Urinary bladder (tissue), 4 donors: ENCODE data around the gene IRX2. TPM values are rescaled to one million over a fixed set of nuclear protein-coding genes. Genes with fewer than 3 reads are reported as not detected.

Source experiments
- DNase-seq: peaks from one replicate; pipeline ENCODE4 v3.0.0-alpha.2; 2015; ENCODE audit errors: extremely low spot score
- H3K27ac ChIP-seq: one replicate; pipeline ENCODE4 v1.5.1; 2013; ENCODE audit warnings: low read depth, mild to moderate bottlenecking, moderate library complexity
- H3K36me3 ChIP-seq: one replicate; pipeline ENCODE4 v1.6.1; 2013; ENCODE audit warnings: mild to moderate bottlenecking, moderate library complexity; ENCODE audit not compliant: insufficient read depth
- H3K4me1 ChIP-seq: one replicate; pipeline ENCODE4 v1.6.1; 2013; ENCODE audit warnings: mild to moderate bottlenecking, moderate library complexity; ENCODE audit not compliant: insufficient read depth
- H3K4me3 ChIP-seq: one replicate; pipeline ENCODE4 v1.5.1; 2013; ENCODE audit warnings: low read depth, low read length
- WGBS: extraction: QIAGEN DNeasy Blood & Tissue Kit; methylation state at CpG from one replicate; pipeline ENCODE4 v1.1.7; 2013; 5-methylcytosine and 5-hydroxymethylcytosine counted together
- polyA plus RNA-seq: library from polyadenylated mRNA; stranded (reverse); fragments of 200-250 nt; gene quantifications from one replicate; pipeline ENCODE4 v1.2.3, GENCODE V29; 2013
- total RNA-seq: library from RNA; depleted of rRNA; stranded (reverse); fragments of >200 nt; gene quantifications from one replicate; pipeline ENCODE4 v1.2.3, GENCODE V29; 2014
- donor health status: healthy with polysubstance abuse.
- donor health status: healthy.

The IRX2 gene
- total and polyA plus RNA-seq, 2 donors = 0.20 to 0.58 TPM

DNA sequence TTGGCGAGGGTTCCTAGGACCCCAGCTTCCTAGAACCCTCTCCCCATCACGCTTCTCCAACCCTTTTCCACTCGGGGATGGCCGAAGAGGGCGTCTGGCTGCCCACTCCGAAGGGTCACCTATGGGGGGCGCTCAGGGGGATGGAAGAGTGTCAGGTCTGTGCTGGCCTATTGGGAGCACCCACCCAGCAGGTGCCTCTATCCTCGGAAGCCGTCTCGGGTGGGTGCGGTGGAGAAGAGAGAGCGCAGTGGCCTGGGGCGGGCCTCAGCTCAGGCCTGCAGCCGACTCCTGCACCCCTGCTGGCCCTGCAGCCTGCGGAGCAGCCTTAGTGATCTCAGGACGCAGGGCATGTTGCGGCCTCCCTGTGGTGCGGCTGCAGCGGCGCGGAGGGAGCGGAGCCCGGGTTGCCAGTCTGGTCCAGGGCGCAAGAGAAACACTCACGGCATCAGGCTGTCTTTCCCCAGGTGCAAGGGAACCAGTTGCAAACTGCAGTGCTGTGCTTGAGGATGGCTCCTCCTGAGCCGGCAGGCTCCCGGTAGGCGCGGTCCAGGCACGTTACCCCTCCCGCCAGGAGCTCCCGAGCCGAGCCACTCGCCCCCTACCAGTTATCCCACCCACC, 1.5 kb upstream of the IRX2 start:
- H3K4me3 ChIP-seq = no peak overlapping the region

DNA sequence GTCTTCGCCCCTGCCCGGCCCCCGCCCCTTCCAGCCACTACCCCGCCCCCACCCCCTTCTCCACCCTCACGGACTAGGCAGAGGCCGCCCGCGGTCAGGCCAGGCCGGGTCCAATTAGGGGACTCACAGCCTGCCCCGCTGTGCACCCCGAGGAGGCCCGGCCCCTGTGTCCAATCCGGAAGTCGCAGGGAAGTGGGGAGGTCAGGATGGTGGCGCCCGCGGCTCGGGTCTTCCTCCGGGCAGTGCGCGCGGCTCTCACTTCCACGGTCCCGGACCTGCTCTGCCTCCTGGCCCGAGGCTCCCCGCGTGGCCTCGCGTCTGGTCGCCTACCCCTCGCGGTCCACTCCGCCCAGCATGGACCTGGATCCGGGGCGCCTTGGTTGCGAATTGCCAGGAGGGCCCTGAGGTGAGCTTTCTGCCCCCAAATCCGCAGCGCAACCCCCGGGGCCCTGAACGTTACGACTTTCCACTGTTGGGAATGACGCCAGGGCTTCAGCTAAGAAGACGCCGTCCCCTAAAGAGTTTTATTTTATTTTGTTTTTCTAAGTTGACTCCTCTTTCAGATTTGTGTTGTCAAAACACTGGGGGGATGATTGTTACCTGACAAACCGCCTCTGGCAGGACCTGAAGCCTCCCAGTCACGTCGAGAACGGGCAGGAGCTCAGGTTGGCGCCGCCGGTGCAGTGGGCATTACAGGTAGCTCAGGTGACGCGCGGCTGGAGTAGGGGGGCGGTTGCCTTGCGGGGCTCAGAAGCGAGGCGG, 763 bp upstream of the IRX2 start:
- peak overlapping the region; percentile 50 for H3K4me3 ChIP-seq
- 2% methylated on average over 58 of the region's 58 CpGs for WGBS
- H3K27ac ChIP-seq = no peak overlapping the region
- no peak for DNase-seq
- H3K36me3 ChIP-seq = no peaks in the 10 kb centered on the region
- no peaks in the 10 kb centered on the region for H3K4me1 ChIP-seq

More for the DNA sequence above, 1.5 kb upstream of the IRX2 start:
- DNase-seq = no peak
- 5% methylated on average over 34 of the region's 34 CpGs for WGBS
- Histone ChIP-seq H3K36me3 (no peaks in the 10 kb centered on the region), H3K4me1 (no peaks in the 10 kb centered on the region), H3K27ac (no peak overlapping the region)

DNA sequence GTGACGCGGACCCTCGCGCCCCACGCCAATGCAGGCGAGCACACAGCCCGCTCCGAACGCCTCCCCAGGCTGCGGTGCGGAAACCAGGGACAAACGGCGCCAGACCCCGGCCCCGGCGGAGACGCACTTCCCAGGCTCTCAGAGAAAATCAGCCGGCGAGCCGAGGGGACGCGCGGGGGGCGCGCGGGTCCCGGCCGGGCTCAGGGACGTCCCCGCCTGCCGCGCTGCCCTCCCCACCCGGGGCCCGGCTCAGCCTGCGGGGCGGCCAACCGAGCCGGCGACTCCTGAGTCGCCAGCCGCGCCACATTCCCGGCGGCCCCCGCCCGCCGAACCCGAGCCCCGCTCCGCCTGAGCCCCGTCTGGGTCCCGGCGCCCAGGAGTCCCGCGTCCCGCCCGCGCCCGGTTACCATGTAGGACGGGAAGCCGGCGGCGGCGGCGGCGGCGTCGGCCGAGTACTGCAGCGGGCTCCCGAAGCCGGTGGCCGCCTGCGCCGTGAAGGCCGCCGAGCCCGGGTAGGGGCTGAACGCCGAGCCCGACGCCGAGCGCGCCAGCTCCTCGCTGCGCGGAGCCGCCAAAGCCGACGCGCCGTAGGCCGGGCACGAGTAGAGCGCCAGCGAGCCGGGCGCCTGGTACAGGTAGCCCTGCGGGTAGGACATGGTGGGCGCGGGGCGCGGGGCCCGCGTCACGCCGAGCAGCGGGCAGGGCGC, 566 bp downstream of the IRX2 start:
- no peak for DNase-seq
- no peak overlapping the region for H3K27ac ChIP-seq
- no peaks in the 10 kb centered on the region for H3K36me3 ChIP-seq
- H3K4me3 ChIP-seq = peak overlapping the region; percentile 50
- H3K4me1 ChIP-seq = no peaks in the 10 kb centered on the region
- under 1% methylated on average over 110 of the region's 110 CpGs for WGBS

DNA sequence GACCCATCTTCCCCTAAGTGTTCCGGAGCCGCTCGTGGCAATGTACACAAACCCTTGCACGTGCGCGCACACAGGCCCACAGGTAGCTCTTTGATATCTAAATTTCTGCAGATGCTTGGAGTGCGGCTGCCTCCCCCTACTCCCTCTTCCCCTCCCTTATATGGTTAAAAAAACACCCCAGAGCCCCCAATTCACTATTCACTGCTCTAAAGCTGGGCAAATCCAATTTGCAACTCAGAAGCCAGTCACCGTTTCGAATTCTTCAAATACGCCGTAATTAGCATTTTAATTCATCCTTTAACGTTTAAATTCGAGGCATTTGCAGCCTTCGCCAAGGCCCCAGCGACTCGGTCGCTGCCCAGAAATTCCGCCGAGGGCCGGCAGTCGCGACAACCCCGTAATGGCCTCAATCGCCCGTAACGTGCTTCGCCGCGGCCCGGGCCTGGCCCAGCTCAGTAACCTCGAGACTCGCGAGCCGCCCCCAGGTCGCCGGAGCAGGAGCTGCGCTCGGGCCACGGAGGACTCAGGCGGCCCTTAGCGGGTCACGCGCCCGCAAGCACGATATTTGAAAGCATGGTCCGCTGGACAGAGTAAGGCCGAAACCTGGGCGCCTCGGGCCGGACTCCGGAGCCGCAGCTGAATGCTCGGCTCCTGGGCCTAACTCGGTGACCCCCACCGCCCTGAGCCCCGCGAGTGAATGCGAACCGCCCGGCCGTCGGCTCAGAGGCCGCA, 1.3 kb downstream of the IRX2 start:
- H3K36me3 ChIP-seq = no peaks in the 10 kb centered on the region
- 5% methylated on average over 63 of the region's 63 CpGs for WGBS
- peak overlapping the region; percentile 50 for H3K4me3 ChIP-seq
- DNase-seq = no peak
- no peaks in the 10 kb centered on the region for H3K4me1 ChIP-seq
- no peak overlapping the region for H3K27ac ChIP-seq

- Histone ChIP-seq H3K4me3 (no peak overlapping the region), H3K36me3 (no peaks in the 10 kb centered on the region), H3K27ac (no peak overlapping the region), H3K4me1 (no peaks in the 10 kb centered on the region)
- WGBS = 9% methylated on average over 45 of the region's 45 CpGs
- no peak for DNase-seq
Measured at GRCh38 chr5:2749514-2750025, 1.9 kb downstream of the IRX2 start.

GRCh38 chr5:2748861-2749513, 2.5 kb downstream of the IRX2 start:
- no peaks in the 10 kb centered on the region for H3K4me1 ChIP-seq
- H3K27ac ChIP-seq = no peak overlapping the region
- WGBS = 8% methylated on average over 71 of the region's 71 CpGs
- DNase-seq = no peak
- no peak overlapping the region for H3K4me3 ChIP-seq
- no peaks in the 10 kb centered on the region for H3K36me3 ChIP-seq

- H3K36me3 ChIP-seq = no peaks in the 10 kb centered on the region
- no peak overlapping the region for H3K4me3 ChIP-seq
- H3K4me1 ChIP-seq = no peaks in the 10 kb centered on the region
- no peak overlapping the region for H3K27ac ChIP-seq
- no peak for DNase-seq
- WGBS = 6% methylated on average over 86 of the region's 86 CpGs
Measured at GRCh38 chr5:2748179-2748860, 3.2 kb downstream of the IRX2 start.

GRCh38 chr5:2747363-2748162, 3.9 kb downstream of the IRX2 start:
- Histone ChIP-seq H3K4me1 (no peaks in the 10 kb centered on the region), H3K27ac (no peak overlapping the region), H3K36me3 (no peaks in the 10 kb centered on the region), H3K4me3 (no peak overlapping the region)
- 14% methylated on average over 26 of the region's 26 CpGs for WGBS
- DNase-seq = no peak

DNA sequence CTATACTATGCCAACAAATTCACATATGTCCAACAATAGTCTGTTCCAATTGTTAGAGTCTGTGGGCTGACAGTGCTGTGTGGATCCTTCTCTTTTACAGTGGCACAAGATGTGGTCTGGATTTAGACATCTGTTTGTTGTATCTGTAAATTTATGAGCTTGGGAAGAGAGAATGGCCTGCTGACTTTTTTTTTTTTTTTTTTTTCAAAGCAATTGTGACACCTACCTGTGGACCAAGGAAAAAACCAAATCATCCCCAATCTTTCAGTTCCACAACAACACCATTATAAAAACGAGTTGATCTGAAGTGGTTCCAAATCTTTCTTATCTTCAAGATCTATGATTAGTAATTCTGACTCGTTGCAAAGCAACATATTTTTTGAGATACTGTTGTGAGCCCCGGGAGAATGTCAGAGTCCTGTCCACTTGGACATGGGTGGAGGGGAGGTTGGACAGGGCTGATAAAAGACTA, 4.9 kb downstream of the IRX2 start:
- H3K4me1 ChIP-seq = no peaks in the 10 kb centered on the region
- H3K36me3 ChIP-seq = no peaks in the 10 kb centered on the region
- WGBS = 17% methylated on average over 3 of the region's 3 CpGs
- DNase-seq = no peak
- H3K27ac ChIP-seq = no peak overlapping the region
- H3K4me3 ChIP-seq = no peak overlapping the region

GRCh38 chr5:2744485-2744884, 7.0 kb downstream of the IRX2 start:
- Histone ChIP-seq H3K36me3 (no peaks in the 10 kb centered on the region), H3K4me3 (no peak overlapping the region), H3K4me1 (no peaks in the 10 kb centered on the region), H3K27ac (no peak overlapping the region)
- 20% methylated on average over 2 of the region's 2 CpGs for WGBS
- DNase-seq = no peak

DNA sequence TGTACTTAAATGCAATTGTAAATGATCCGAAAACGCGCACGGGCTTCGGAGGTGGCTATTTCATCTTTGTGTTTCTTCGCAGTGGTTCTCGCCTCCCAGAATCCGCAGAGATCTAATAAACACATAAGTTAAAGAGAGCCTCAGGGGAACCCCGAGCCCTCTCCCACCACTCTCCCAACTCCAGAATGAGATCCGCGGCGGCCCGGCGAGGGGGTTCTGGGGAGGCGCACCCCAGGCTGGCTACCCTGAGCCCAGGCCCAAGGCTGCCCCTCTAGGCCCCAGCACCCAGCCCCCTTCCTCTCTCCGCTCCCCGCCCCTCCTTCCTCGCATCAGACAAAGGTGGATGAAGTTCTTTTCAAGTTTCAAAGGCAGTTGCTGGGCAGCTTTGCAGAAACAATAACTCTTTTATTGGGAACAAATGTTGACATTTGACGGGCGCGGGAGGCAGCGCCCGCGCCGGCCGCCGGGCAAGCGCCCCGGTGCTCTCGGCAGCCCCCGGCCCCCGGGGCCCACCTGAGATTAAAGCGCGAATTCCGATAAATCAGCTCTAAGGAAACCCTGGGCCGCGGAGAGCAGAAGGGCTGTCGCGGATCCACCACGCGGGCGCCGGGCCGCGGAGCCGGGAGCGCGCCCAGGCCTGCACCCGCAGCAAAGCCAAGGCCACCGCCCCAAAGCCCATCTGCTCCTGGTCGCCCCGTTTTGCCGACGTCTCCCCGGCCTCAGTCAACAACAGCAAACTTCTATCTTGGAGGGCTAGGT, 8.4 kb downstream of the IRX2 start:
- Histone ChIP-seq H3K36me3 (no peaks in the 10 kb centered on the region), H3K4me3 (no peak overlapping the region), H3K4me1 (no peaks in the 10 kb centered on the region), H3K27ac (no peak overlapping the region)
- WGBS = 5% methylated on average over 55 of the region's 55 CpGs
- DNase-seq = no peak
